Measurements from ENCODE around the gene FEM1B.

DNA sequence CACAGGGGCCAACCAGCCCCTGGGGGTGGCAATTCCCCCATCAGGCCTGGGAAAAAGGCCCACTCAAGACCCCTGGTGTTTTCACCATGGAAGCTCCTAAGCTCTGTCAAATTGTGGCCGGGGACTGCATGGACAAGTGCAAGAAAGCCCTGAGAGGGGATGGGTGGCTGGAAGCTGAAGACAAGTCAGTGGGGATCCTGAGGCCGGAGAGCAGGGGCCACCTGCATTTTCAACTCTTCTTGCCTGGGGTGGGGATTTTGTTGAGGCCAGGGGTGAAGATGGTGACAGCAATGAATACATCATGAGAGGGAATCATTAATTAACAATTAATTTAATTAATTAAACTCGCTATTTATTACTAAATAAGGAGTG is 33.9 kb downstream of the FEM1B start:
- TF ChIP-seq POLR2A (IDR thresholded peaks at IDR 0.05; ENCODE audit: low read length), result no peak
- no peak for TF ChIP-seq GATA1 (IDR thresholded peaks at IDR 0.05; ENCODE audit: low read depth, low read length)

All from erythroblast (primary cell).